Gastrocnemius medialis (tissue), 4 donors: ENCODE data around the gene GLOD4.

Experiments
- CTCF ChIP-seq, 5 experiments: fragments of 450-650 bp in 3 of 5; fragments of 200-600 bp in 2 of 5; sonication (generic) in 2 of 5; IDR thresholded peaks in 4 of 5; conservative IDR thresholded peaks in 1 of 5; 1 replicate in 4 of 5; 2 replicates in 1 of 5; pipeline ENCODE4 v1.5.1; 2016 to 2019; ENCODE audit warnings: antibody characterized with exemption in 5 of 5, mild to moderate bottlenecking in 3 of 5, moderate library complexity in 3 of 5
- POLR2A ChIP-seq, 2 donors: fragments of 450-650 bp; IDR thresholded peaks; one replicate each; pipeline ENCODE4 v1.6.1; 2017; ENCODE audit warnings: antibody characterized with exemption in 2 of 2, mild to moderate bottlenecking in 2 of 2, moderate library complexity in 2 of 2

GRCh38 chr17:796609-797008, 14.5 kb upstream of the GLOD4 start:
- TF ChIP-seq CTCF (IDR thresholded peaks at IDR 0.05 in 4 of 5, conservative IDR thresholded peaks at IDR 0.05 in 1 of 5) (no peak), POLR2A (IDR thresholded peaks at IDR 0.05) (no peak)
